GM12801 (cell line): ENCODE results near the gene MEIS3.

Experiments used
- TF ChIP-seq, protein P1 (sequence below): IDR thresholded peaks from one replicate; pipeline ENCODE4 v1.5.1; 2011; ENCODE audit warnings: control low read depth; ENCODE audit not compliant: insufficient read length; ENCODE audit errors: extremely low read depth

MEIS3 gene

DNA sequence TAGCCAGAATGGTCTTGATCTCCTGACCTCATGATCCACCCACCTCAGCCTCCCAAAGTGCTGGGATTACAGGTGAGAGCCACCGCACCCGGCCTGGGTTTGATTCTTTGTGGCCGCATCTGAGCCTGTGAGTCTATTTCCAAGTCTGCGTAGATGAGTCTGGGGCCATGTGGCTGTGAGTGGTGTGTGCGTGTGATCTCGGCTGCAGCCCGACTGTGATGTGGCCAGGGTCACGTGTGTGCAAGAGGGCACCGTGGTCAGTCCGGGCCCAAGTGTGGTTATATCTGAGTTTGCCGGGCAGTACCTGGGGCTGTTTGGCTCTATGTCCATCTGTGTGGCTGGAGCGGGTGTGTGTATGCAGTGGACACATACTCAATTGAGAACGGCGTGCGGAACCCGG is 5.4 kb downstream of the MEIS3 start:
- TF ChIP-seq, protein P1, sequence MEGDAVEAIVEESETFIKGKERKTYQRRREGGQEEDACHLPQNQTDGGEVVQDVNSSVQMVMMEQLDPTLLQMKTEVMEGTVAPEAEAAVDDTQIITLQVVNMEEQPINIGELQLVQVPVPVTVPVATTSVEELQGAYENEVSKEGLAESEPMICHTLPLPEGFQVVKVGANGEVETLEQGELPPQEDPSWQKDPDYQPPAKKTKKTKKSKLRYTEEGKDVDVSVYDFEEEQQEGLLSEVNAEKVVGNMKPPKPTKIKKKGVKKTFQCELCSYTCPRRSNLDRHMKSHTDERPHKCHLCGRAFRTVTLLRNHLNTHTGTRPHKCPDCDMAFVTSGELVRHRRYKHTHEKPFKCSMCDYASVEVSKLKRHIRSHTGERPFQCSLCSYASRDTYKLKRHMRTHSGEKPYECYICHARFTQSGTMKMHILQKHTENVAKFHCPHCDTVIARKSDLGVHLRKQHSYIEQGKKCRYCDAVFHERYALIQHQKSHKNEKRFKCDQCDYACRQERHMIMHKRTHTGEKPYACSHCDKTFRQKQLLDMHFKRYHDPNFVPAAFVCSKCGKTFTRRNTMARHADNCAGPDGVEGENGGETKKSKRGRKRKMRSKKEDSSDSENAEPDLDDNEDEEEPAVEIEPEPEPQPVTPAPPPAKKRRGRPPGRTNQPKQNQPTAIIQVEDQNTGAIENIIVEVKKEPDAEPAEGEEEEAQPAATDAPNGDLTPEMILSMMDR, result no peak

DNA sequence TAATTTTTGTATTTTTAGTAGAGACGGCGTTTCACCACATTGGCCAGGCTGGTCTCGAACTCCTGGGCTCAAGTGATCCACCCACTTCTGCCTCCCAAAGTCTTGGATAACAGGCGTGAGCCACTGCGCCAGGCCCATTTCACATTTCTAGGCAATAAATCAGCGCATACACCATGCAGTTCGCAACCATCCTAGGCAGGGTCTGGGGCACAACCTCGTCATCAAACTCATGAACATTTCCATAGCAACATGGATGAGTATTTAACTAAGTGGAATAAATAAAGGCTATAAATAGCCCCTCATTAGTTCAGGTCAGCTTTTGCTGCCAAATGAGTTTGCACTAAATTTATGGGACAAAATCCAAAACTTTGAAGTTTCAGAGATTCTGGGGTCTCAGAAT is 8.2 kb downstream of the MEIS3 start:
- TF ChIP-seq, protein P1, result no peak

DNA sequence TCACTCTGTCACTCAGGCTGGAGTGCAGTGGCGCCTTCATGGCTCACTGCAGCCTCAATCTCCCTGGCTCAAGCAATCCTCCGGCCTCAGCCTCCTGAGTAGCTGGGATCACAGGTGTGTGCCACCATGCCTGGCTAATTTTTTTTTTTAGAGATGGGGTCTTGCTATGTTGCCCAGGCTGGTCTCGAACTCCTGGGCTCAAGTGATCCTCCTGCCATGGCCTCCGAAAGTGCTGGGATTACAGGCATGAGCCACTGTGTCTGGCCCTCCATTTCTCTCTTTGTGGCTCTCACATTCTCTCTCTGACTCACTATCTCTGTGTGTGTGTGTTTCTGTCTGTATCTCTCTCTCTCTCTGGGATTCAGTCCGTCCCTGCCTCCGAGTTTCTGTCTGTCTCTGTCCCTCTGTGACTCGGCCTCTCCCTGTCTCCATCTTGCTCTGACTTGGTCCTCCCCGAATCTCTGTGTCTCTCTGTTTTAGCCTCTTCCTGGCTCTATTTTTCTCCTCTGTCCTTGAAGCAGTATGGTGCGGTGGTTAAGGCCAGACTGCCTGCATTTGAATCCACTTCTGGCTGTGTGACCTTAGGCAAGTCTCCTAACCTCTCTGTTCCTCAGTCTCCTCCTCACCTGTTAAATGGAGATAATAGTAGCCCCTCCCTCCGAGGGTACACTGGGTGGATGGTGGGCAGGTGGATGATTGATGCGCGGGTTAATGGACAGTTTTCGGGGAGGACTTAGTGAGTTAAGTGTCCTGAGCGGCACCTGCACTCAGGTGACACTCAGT is 11.0 kb downstream of the MEIS3 start:
- TF ChIP-seq, protein P1, result no peak

DNA sequence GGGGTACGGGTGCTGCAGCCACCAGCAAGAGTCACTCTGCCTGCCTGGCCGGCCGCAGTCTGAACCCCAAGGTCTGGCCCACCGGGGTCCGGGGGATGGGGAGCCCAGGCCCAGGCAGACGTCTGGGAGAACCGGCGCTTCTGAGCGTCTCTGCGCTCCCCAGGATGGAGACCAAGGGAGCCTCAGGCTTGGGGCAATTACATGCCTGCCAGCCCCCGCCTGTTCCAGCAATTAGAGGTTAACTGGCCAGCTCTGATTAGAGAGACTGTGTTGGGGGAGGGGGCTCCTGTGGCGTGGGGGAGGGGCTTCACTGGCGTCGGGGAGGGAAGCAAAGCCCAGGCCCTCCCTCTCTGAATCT is 11.9 kb downstream of the MEIS3 start:
- TF ChIP-seq, protein P1, result no peak

DNA sequence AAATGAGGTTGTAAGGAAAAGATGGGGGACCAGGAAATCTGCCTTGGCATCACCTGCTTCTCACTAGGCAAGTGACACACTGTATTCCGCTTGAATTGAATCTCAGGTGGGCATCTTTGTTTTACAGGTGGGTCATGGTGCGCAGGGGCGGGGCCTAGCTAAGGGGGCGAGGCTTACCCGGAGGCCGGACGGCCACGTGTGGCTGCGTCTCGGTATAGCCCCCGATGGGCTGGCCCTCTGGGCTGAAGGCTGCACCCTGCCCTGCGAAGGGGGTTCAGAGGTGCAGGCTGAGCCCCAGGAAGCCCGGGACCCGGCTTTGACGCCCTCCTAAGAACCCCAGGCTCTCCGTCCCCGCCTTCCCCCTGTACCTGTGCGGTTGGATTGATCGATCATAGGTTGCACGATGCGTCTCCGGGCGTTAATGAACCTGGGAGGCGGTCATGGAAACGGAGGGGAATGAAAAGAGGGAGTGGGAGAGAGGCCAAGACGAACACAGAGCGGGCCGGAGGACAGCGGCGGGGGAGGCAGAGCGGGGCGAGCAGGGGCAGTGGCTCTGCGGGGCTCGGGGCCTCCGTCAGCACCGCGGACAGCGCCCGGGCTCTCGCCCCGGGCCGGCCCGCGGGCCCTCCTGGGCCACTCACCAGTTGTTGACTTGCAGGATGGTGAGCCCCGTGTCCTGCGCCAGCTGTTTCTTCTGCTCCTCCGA is 12.5 kb downstream of the MEIS3 start:
- TF ChIP-seq, protein P1, result no peak

DNA sequence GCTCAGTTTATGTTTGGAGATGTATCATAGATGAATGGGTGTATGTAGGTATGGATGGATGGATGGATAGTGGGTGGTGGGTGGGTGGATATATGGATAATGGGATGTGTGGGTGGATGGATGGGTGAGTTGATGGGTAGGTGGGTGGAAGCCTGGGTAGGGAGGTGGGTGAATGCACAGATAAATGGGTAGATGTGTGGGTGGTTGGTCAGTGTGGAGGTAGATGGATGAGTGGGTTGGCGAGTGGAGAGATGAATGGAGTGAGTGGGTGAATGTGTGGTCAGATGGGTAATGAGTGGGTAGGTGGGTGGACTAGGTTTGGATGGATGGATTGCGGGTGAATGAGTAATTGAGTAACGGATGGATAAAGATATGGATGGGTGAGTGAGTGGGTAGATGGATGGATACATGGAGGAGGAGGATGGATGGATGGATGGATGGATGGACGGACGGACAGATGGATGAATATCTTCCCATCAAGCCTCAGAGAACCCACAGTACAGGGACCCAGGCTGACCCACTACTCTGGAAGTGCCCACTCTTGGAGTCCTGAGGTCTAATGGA is 13.4 kb downstream of the MEIS3 start:
- TF ChIP-seq, protein P1, result no peak

DNA sequence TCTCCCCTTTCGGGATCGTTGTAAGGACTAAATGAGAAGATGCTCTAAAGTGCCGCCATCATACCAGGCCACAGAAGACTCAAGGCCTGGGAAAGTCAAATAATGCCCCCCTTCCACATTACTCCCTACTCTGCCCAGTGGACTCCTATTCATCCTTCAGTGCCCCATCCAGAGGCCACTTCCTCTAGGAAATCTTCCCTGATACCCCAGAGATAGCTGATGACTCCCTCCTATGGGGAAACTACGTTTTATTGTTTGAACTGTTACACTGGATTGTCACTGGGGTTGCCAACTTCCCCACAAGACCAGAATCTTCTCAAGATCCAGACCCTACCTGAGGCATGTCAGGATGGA is 14.2 kb downstream of the MEIS3 start:
- TF ChIP-seq, protein P1, result no peak
